ENCODE measurements around the gene MDN1. TPM values are rescaled to one million over a fixed set of nuclear protein-coding genes. Genes with fewer than 3 reads are reported as not detected.
"Not testable (repeated sequence)": the region's sequence is repeated elsewhere in the genome, so short reads cannot be mapped to it uniquely, and the experiment has no call there.

Gene MDN1
- total and polyA plus RNA-seq, 2 of the 4 experiments (the other 2 are of a cell fraction), result 7.7 to 26.7 TPM

DNA sequence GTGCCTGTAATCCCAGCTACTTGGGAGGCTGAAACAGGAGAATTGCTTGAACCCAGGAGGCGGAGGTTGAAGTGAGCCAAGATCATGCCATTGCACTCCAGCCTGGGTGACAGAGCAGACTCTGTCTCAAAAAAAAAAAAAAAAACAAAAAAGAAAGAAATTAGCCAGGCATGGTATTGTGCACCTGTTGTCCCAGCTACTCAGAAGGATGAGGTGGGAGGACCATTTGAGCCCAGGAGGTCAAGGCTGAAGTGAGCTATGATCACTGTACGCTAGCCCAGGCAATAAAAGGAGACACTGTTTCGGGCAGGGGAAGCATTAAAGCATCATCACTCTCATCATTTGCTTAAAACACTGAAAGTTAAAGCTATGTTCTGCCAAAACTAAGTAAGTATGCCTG, 6.2 kb downstream of the MDN1 start:
- H3K9me1 ChIP-seq (ENCODE audit: insufficient read depth, low read length); H3K4ac ChIP-seq (ENCODE audit: low read depth, low read length); H2AK9ac ChIP-seq (replicated peaks; ENCODE audit: low read depth, low read length, poor library complexity); H3K27ac ChIP-seq (ENCODE audit: insufficient read depth, low read length); H2BK15ac ChIP-seq (ENCODE audit: low read depth, low read length); H2BK120ac ChIP-seq (ENCODE audit: low read depth, low read length); H3K27me3 ChIP-seq (ENCODE audit: control insufficient read depth, insufficient read depth, low read length); H3K9me3 ChIP-seq (ENCODE audit: control insufficient read depth, insufficient read depth, low read length); H3K23ac ChIP-seq (ENCODE audit: low read depth, low read length); H3K4me3 ChIP-seq (ENCODE audit: insufficient read depth, low read depth, low read length); H2AFZ ChIP-seq (replicated peaks; ENCODE audit: low read length, poor library complexity); H3K56ac ChIP-seq (ENCODE audit: extremely low read depth, insufficient read depth, low read length); H2BK20ac ChIP-seq (ENCODE audit: low read depth, low read length); H3K14ac ChIP-seq (replicated peaks; ENCODE audit: low read depth, low read length); H3K36me3 ChIP-seq (ENCODE audit: control insufficient read depth, insufficient read depth, low read length); H2BK5ac ChIP-seq (ENCODE audit: low read depth, low read length, poor library complexity, severe bottlenecking); dilution Hi-C loops (cut with HindIII; ENCODE audit: low sequenced_read_pairs, unreplicated experiment); H3K4me2 ChIP-seq (ENCODE audit: low read depth, low read length); H4K91ac ChIP-seq (ENCODE audit: insufficient read depth, low read depth, low read length); H3K18ac ChIP-seq (ENCODE audit: low read depth, low read length); H3K4me1 ChIP-seq (ENCODE audit: control insufficient read depth, insufficient read depth, low read length); H3K9ac ChIP-seq (ENCODE audit: low read depth, low read length); H2AK5ac ChIP-seq (ENCODE audit: low read depth, low read length); H4K8ac ChIP-seq (ENCODE audit: low read depth in 2 of 2, low read length in 2 of 2); ATAC-seq (ENCODE audit: low read depth); H4K5ac ChIP-seq (ENCODE audit: low read depth, low read length); intact Hi-C loops (cut with micrococcal nuclease); in situ Hi-C loops (cut with MboI; ENCODE audit: low sequenced_read_pairs); DNase-seq; POLR2A ChIA-PET (ENCODE audit: unreplicated experiment); CTCF ChIA-PET; BruUV-seq (replicated peaks): not testable (repeated sequence)
- H4K20me1 ChIP-seq (ENCODE audit: insufficient read depth, low read length), result peaks cover 16% of the 10 kb centered on the region
- H3K79me1 ChIP-seq (ENCODE audit: low read depth in 1 of 2, low read length in 2 of 2), result peaks cover 16 to 39% of the 10 kb centered on the region in 2 experiments
- no CpG with 5 or more reads among the region's 3 CpGs for WGBS, 2 experiments (ENCODE audit: extremely low coverage in 2 of 2, insufficient read length in 1 of 2)
